Ovary (tissue), 9 donors: ENCODE data around the gene EIF3B. TPM values are rescaled to one million over a fixed set of nuclear protein-coding genes. Genes with fewer than 3 reads are reported as not detected.

Experiments used
- DNase-seq, 5 donors: peaks; one replicate each; pipeline ENCODE4 v3.0.0-alpha.2; 2019 to 2020
- H3K27ac ChIP-seq, 2 donors: fragments of 200-600 bp; one replicate each; pipeline versions ENCODE4 v1.5.1 to v1.8.0; 2019 to 2022
- H3K27me3 ChIP-seq: fragments of 200-600 bp; one replicate; pipeline ENCODE4 v1.8.0; 2022
- H3K36me3 ChIP-seq: fragments of 200-600 bp; sonication (generic); one replicate; pipeline ENCODE4 v1.5.1; 2019
- H3K4me1 ChIP-seq: one replicate; pipeline ENCODE4 v1.8.1; 2013; ENCODE audit warnings: mild to moderate bottlenecking, moderate library complexity; ENCODE audit not compliant: insufficient read depth
- H3K4me3 ChIP-seq: fragments of 200-600 bp; sonication (generic); one replicate; pipeline ENCODE4 v1.5.1; 2017
- H3K9me3 ChIP-seq, 2 donors: fragments of 200-600 bp in 1 of 2; sonication (generic) in 1 of 2; one replicate each; pipeline versions ENCODE4 v1.5.1 to v1.8.1; 2013 to 2019; ENCODE audit warnings: mild to moderate bottlenecking in 1 of 2, moderate library complexity in 1 of 2
- CTCF ChIP-seq, 3 donors: fragments of 450-650 bp in 2 of 3; fragments of 200-600 bp in 1 of 3; IDR thresholded peaks; one replicate each; pipeline versions ENCODE4 v1.5.1 to v1.8.0; 2016 to 2022; ENCODE audit warnings: antibody characterized with exemption in 3 of 3, mild to moderate bottlenecking in 1 of 3
- EP300 ChIP-seq: sonication (generic); formaldehyde crosslinking; IDR thresholded peaks from one replicate; pipeline ENCODE4 v1.6.1; 2017; ENCODE audit warnings: antibody characterized with exemption
- POLR2A ChIP-seq: fragments of 450-650 bp; IDR thresholded peaks from one replicate; pipeline ENCODE4 v1.6.1; 2017; ENCODE audit warnings: antibody characterized with exemption, mild to moderate bottlenecking, moderate library complexity
- WGBS, 3 donors: extraction: QIAGEN DNeasy Blood & Tissue Kit in 1 of 3; methylation state at CpG; one replicate each; pipeline versions ENCODE4 v1.1.5 to v1.1.7; 2013 to 2017; 5-methylcytosine and 5-hydroxymethylcytosine counted together
- intact Hi-C, 4 donors: fragments of 100-400 bp; cut with DNase I; formaldehyde crosslinking; loops; one replicate each; pipeline versions ENCODE4 v1.11.0 to v1.15.1; 2022 to 2023
- polyA plus RNA-seq, 2 donors: library from polyadenylated mRNA; stranded (reverse); fragments of 200-250 nt in 1 of 2; fragments of 350-450 nt in 1 of 2; fragmentation: Illumina TruSeq in 1 of 2; extraction: RNeasy Lipid Tissue Mini Kit (QIAGEN cat#74804) in 1 of 2; gene quantifications; one replicate each; pipeline ENCODE4 v1.2.3, GENCODE V29; 2013 to 2014
- total RNA-seq, 7 donors: library from RNA; depleted of rRNA in 2 of 7; stranded (reverse); fragments of >200 nt in 2 of 7; fragmentation: NEBNext Ultra II Directional in 3 of 7; extraction: Animal tissue kit (Norgen Biotek cat#: 25700) in 3 of 7; gene quantifications; one replicate each; pipeline versions ENCODE4 v1.1.0 to v1.2.4, GENCODE V29; 2016 to 2023
- donor health status: DM: no; HTN: no; CAD: no; lungs with moderate emphysema.
- donor health status: DM: no; HTN: no; CAD: no.
- donor health status: Bipolar disorder and iron deficiency.
- donor health status: DM: yes; HTN: yes; CAD: no.
- donor health status: DM: no; HTN: no; CAD: no.
- donor health status: DM: yes; HTN: yes; CAD: no.

EIF3B gene
- total and polyA plus RNA-seq, 9 donors: 62.3 to 185 (median 114) TPM

- intact Hi-C loops: no loop called here
- Histone ChIP-seq H3K27me3 (no peaks in the 10 kb centered on the region), H3K27ac (no peak overlapping the region), H3K4me3 (no peak overlapping the region), H3K9me3 (no peaks in the 10 kb centered on the region), H3K4me1 (peaks cover 3% of the 10 kb centered on the region), H3K36me3 (no peaks in the 10 kb centered on the region)
- DNase-seq: peak in 1 of 5 donors; percentile 32
- 7 to 11% (median 7%) methylated on average over 12 of the region's 12 CpGs for WGBS, 3 donors
- TF ChIP-seq EP300 (no peak), POLR2A (no peak), CTCF (IDR thresholded peaks at IDR 0.05) (no peak)
Observed at GRCh38 chr7:2393706-2394105, 39.1 kb downstream of the EIF3B start.

DNA sequence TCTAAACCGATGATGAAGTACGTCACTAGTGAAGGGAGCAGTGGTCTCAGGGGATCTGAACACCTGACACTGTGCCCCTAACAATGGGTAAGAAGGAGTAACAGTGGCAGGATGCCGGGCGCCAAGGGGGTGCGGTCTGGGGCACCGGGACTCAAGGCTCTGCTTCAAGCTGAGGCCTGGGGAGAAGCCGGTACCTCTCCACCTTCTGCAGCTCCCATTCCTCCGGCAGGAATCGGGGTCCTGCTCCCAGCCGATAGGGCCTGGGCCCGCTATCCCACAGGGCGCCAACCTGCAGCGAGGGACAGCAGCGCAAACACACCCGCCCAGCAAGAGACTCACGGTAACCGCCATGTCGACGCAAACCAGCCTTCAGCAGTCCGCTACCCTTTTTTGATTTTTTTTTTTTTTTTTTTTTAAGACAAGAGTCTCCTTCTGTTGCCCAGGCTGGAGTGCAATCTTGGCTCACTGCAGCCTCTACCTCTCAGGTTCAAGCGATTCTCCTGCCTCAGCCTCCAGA is 40.0 kb downstream of the EIF3B start:
- no peak overlapping the region for H3K4me3 ChIP-seq
- no peak for TF ChIP-seq EP300
- TF ChIP-seq CTCF (IDR thresholded peaks at IDR 0.05): no peak
- TF ChIP-seq POLR2A: no peak
- WGBS, 3 donors: 92 to 94% (median 93%) methylated on average over 21 of the region's 21 CpGs
- H3K27ac ChIP-seq: no peak overlapping the region
- intact Hi-C loops: no loop called here
- H3K9me3 ChIP-seq: no peaks in the 10 kb centered on the region
- no peak for DNase-seq
- no peaks in the 10 kb centered on the region for H3K27me3 ChIP-seq
- no peaks in the 10 kb centered on the region for H3K36me3 ChIP-seq
- peaks cover 3% of the 10 kb centered on the region for H3K4me1 ChIP-seq

DNA sequence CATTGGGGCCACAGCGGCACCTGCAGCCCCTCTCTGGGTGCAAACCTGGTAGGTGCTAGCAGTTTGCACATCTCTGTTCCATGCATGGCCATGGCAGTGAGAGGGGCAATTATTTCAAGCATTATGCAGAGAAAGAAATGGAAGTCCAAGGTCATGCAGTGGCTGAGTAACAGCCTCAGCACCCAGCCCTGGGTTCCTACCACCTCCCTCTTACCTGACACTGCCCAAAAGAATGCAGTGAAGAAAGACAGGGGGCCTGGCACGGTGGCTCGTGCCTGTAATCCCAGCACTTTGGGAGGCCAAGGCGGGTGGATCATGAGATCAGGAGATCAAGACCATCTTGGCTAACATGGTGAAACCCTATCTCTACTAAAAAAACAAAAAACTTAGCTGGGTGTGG is 43.9 kb downstream of the EIF3B start:
- intact Hi-C loops: no loop called here
- H3K27ac ChIP-seq: no peak overlapping the region
- WGBS, 3 donors: 88 to 91% (median 91%) methylated on average over 4 of the region's 4 CpGs

GRCh38 chr7:2399848-2400587 is 45.4 kb downstream of the EIF3B start:
- Histone ChIP-seq H3K36me3 (no peaks in the 10 kb centered on the region), H3K4me1 (peaks cover 5% of the 10 kb centered on the region), H3K27ac (peak overlapping the region; percentile 49 to 56), H3K27me3 (no peaks in the 10 kb centered on the region), H3K9me3 (no peaks in the 10 kb centered on the region), H3K4me3 (no peak overlapping the region)
- intact Hi-C loops: no loop called here
- TF ChIP-seq CTCF (IDR thresholded peaks at IDR 0.05) (no peak), EP300 (no peak), POLR2A (no peak)
- peak; percentile 79 to 90 (median 87) for DNase-seq
- WGBS, 3 donors: 19 to 23% (median 21%) methylated on average over 6 of the region's 6 CpGs

More for the DNA sequence above, 43.9 kb downstream of the EIF3B start:
- no peaks in the 10 kb centered on the region for H3K36me3 ChIP-seq
- TF ChIP-seq EP300: no peak
- TF ChIP-seq POLR2A: no peak
- H3K27me3 ChIP-seq: no peaks in the 10 kb centered on the region
- H3K4me1 ChIP-seq: peaks cover 5% of the 10 kb centered on the region
- no peaks in the 10 kb centered on the region for H3K9me3 ChIP-seq
- H3K4me3 ChIP-seq: no peak overlapping the region
- DNase-seq: no peak

DNA sequence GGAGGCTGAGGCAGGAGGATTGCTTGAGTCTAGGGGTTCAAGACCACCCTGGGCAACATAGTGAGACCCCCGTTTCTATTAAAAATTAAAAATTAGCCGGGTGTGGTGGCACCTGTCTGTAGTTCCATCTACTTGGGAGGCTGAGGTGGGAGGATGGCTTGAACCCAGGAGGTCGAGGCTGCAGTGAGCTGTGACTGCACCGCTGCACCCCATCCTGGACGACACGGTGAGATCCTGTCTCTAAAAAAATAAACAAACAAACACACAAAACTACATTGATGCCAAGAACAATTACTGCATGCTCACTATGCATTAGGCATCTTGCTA is 48.0 kb downstream of the EIF3B start:
- Histone ChIP-seq H3K4me1 (peaks cover 5% of the 10 kb centered on the region), H3K27ac (no peak overlapping the region), H3K4me3 (peak overlapping the region; percentile 50), H3K9me3 (no peaks in the 10 kb centered on the region), H3K36me3 (no peaks in the 10 kb centered on the region), H3K27me3 (no peaks in the 10 kb centered on the region)
- 41 to 53% (median 43%) methylated on average over 6 of the region's 6 CpGs for WGBS, 3 donors
- TF ChIP-seq POLR2A (no peak), EP300 (no peak), CTCF (IDR thresholded peaks at IDR 0.05) (no peak)
- no peak for DNase-seq
- intact Hi-C loops: no loop called here
